Smooth muscle cell of the brain vasculature (primary cell): ENCODE measurements around the gene MRPL50.

Experiments used
- DNase-seq: peaks from one replicate; pipeline ENCODE4 v3.0.0-alpha.2; 2012; ENCODE audit warnings: low read depth, low spot score

MRPL50 gene

DNA sequence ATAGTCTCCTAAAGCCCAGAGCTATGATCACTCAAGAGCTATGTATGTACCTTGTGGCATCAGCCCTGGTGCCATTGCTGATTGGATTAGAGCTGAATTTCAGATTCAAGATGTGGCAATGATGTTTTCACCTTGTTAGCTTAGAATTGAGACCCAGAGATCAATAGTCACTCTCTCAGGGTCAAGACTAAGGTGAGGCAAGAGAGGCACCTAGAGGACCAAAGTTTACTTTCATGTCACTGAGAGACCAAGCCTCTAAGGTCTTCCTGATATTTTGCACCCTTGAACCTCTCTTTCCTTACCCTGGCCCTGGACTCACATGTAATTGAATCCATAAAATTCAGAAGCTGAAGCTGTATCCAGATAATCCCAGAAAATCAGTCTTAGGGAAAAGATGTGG, 56.5 kb downstream of the MRPL50 start:
- DNase-seq: no peak
